ENCODE data around the gene ARFGAP3. TPM values are rescaled to one million over a fixed set of nuclear protein-coding genes. Genes with fewer than 3 reads are reported as not detected.

ARFGAP3 gene
- total RNA-seq, 2 donors from 2014 or later: 20.5 to 36.9 TPM

GRCh38 chr22:42747701-42748513 lies 109.2 kb downstream of the ARFGAP3 start:
- no peak for DNase-seq
- no peak overlapping the region for H3K4me3 Mint-ChIP-seq
- 70 to 80% methylated on average over 12 to 14 of the region's 14 CpGs for WGBS, 2 experiments (ENCODE audit: insufficient coverage in 1 of 2, insufficient read length in 1 of 2)

More at GRCh38 chr22:42747701-42748513, 109.2 kb downstream of the ARFGAP3 start:
- Mint-ChIP-seq H3K36me3 (ENCODE audit: low read depth) (no peaks in the 10 kb centered on the region), H3K27me3 (ENCODE audit: insufficient read depth) (no peaks in the 10 kb centered on the region), H3K4me1 (peaks cover 3% of the 10 kb centered on the region), H3K27ac (peak overlapping the region; percentile 55), H3K9me3 (peaks cover 11% of the 10 kb centered on the region)
- Histone ChIP-seq H3K4me1 (ENCODE audit: control insufficient read depth, insufficient read depth, low read length) (no peaks in the 10 kb centered on the region), H3K27ac (ENCODE audit: low read depth, low read length) (peak overlapping the region; percentile 32), H3K36me3 (ENCODE audit: control insufficient read depth, insufficient read depth, low read length) (no peaks in the 10 kb centered on the region), H3K27me3 (ENCODE audit: control insufficient read depth, insufficient read depth, low read length, poor library complexity, severe bottlenecking) (no peaks in the 10 kb centered on the region), H3K9ac (ENCODE audit: extremely low read depth, low read length, poor library complexity, severe bottlenecking) (no peak overlapping the region), H3K4me3 (ENCODE audit: low read length) (no peak overlapping the region), H3K9me3 (ENCODE audit: control insufficient read depth, low read length) (no peaks in the 10 kb centered on the region)
- no peak for TF ChIP-seq CTCF (conservative IDR thresholded peaks at IDR 0.05)

Other genes with a start within 250 kb of the ARFGAP3 start
- 100 to 1,000 TPM in 1 of 2 donors, 10 to 100 TPM in 1; 81.9 to 102 TPM for gene POLDIP3, start 242.4 kb downstream of the ARFGAP3 start, total RNA-seq
- gene ATP5MGL, start 216.7 kb downstream of the ARFGAP3 start, total RNA-seq: 1 to 10 TPM in 1 of 2 donors, under 1 TPM in 1; 0.46 to 1.8 TPM
- 10 to 100 TPM; 89.5 to 92.4 TPM for gene CYB5R3, start 207.9 kb downstream of the ARFGAP3 start, total RNA-seq
- 1 to 10 TPM; 5.3 to 7.7 TPM for gene A4GALT, start 136.4 kb downstream of the ARFGAP3 start, total RNA-seq
- gene PACSIN2, start 157.9 kb upstream of the ARFGAP3 start, total RNA-seq: 10 to 100 TPM; 60.7 to 61.4 TPM
- gene TTLL1, start 232.1 kb upstream of the ARFGAP3 start, total RNA-seq: 10 to 100 TPM in 1 of 2 donors, 1 to 10 TPM in 1; 6.9 to 10.4 TPM

Measured in endodermal cell (in vitro differentiated cells).